GM12878 (cell line): ENCODE results near the gene MT1G. TPM values are rescaled to one million over a fixed set of nuclear protein-coding genes. Genes with fewer than 3 reads are reported as not detected.

Experiments
- ATAC-seq: fragments of 200-7000 bp; cut with Tn5 transposase; 3 replicates; pipeline ENCODE4 v1.9.1; 2020; ENCODE audit warnings: mild to moderate bottlenecking, moderate library complexity
- BruUV-seq: library from RNA; stranded (reverse); fragments of 400-500 nt; replicated peaks from 2 replicates; lab custom pipeline; 2021; lab: Mats Ljungman, UMichigan
- CTCF ChIA-PET: fragments of 300-600 bp; sonication (Branson Sonifier 250); formaldehyde crosslinking; extraction: SDS; loops from one replicate; lab custom pipeline; 2021; ENCODE audit warnings: inconsistent platforms; lab: Yijun Ruan, JAX
- POLR2A ChIA-PET: fragments of 350-600 bp; formaldehyde crosslinking; extraction: SDS; loops from one replicate; lab custom pipeline; 2021; ENCODE audit warnings: inconsistent platforms; lab: Charles Lee
- RAD21 ChIA-PET: fragments of 300-600 bp; sonication (Branson Sonifier 250); formaldehyde crosslinking; loops from one replicate; lab custom pipeline; 2023; ENCODE audit warnings: antibody characterized with exemption; ENCODE audit not compliant: unreplicated experiment; lab: Charles Lee
- SMC1A ChIA-PET: fragments of 300-600 bp; sonication (Branson Sonifier 250); formaldehyde crosslinking; loops from one replicate; lab custom pipeline; 2023; ENCODE audit not compliant: unreplicated experiment, uncharacterized antibody; lab: Charles Lee
- DNase-seq: peaks from one replicate; pipeline ENCODE4 v3.0.0-alpha.2; 2011; ENCODE audit warnings: low read depth, low spot score
- FAIRE-seq: peaks from 3 replicates; lab custom pipeline; 2011; peaks lifted over from hg19 to GRCh38; lab: Jason Lieb, UNC
- H2AFZ ChIP-seq: 2 replicates; pipeline ENCODE4 v1.6.0; 2011; ENCODE audit warnings: low read depth, low read length, control low read depth; ENCODE audit not compliant: control insufficient read depth
- H3K27ac ChIP-seq: 2 replicates; pipeline ENCODE4 v1.5.1; 2011; ENCODE audit warnings: control low read depth; ENCODE audit not compliant: control insufficient read depth, insufficient read depth
- H3K27me3 ChIP-seq, 2 experiments: replicated peaks in 1 of 2; 2 replicates each; pipeline versions ENCODE4 v1.6.0 to v1.6.1; 2011; ENCODE audit warnings: low read length in 1 of 2; ENCODE audit not compliant: control insufficient read depth in 2 of 2, insufficient read depth in 2 of 2
- H3K36me3 ChIP-seq, 2 experiments: 2 replicates each; pipeline ENCODE4 v1.5.1; 2011; ENCODE audit warnings: low read length in 1 of 2; ENCODE audit not compliant: control insufficient read depth in 2 of 2, insufficient read depth in 2 of 2
- H3K4me1 ChIP-seq: 2 replicates; pipeline ENCODE4 v1.6.1; 2011; ENCODE audit warnings: mild to moderate bottlenecking, low read length, moderate library complexity, mixed read lengths; ENCODE audit not compliant: control insufficient read depth, insufficient read depth
- H3K4me2 ChIP-seq: 2 replicates; pipeline ENCODE4 v1.6.0; 2011; ENCODE audit warnings: control low read depth; ENCODE audit not compliant: control insufficient read depth, insufficient read depth
- H3K4me3 ChIP-seq: fragments of 200-600 bp; sonication (generic); 2 replicates; pipeline ENCODE4 v1.5.1; 2016
- H3K79me2 ChIP-seq: 2 replicates; pipeline ENCODE4 v1.6.0; 2011; ENCODE audit warnings: low read length; ENCODE audit not compliant: control insufficient read depth, insufficient read depth
- H3K9ac ChIP-seq: 2 replicates; pipeline ENCODE4 v1.8.0; 2011; ENCODE audit warnings: low read length, control low read depth, mixed read lengths; ENCODE audit not compliant: control insufficient read depth, insufficient read depth
- H3K9me3 ChIP-seq: replicated peaks from 3 replicates; pipeline ENCODE4 v1.5.1; 2011; ENCODE audit warnings: mild to moderate bottlenecking, low read length; ENCODE audit not compliant: control insufficient read depth, insufficient read depth
- H4K20me1 ChIP-seq: 2 replicates; pipeline ENCODE4 v1.6.0; 2011; ENCODE audit not compliant: control insufficient read depth, insufficient read depth
- CBX3 ChIP-seq: fragments of 200-600 bp; sonication (generic); IDR thresholded peaks from 2 replicates; pipeline ENCODE4 v1.6.1; 2016; ENCODE audit warnings: low read depth, borderline replicate concordance
- DPF2 ChIP-seq: fragments of 450-650 bp; IDR thresholded peaks from 2 replicates; pipeline ENCODE4 v1.6.1; 2017; ENCODE audit warnings: mild to moderate bottlenecking
- NFYA ChIP-seq: IDR thresholded peaks from 2 replicates; pipeline ENCODE4 v1.6.1; 2011; ENCODE audit warnings: low read depth, mild to moderate bottlenecking, low read length, improper control_type of control experiment, borderline replicate concordance
- RCOR1 ChIP-seq: conservative IDR thresholded peaks from 2 replicates; pipeline ENCODE4 v1.6.1; 2012; ENCODE audit warnings: low read depth, low read length, improper control_type of control experiment
- SP1 ChIP-seq: IDR thresholded peaks from one replicate; pipeline ENCODE4 v1.6.1; 2011; ENCODE audit warnings: low read depth, low read length
- SPI1 ChIP-seq: IDR thresholded peaks from 2 replicates; pipeline ENCODE4 v1.6.1; 2011; ENCODE audit warnings: low read depth, mild to moderate bottlenecking, low read length, moderate library complexity, borderline replicate concordance; ENCODE audit not compliant: insufficient read depth
- TCF3 ChIP-seq: IDR thresholded peaks from 2 replicates; pipeline ENCODE4 v1.6.1; 2012; ENCODE audit warnings: low read depth, mild to moderate bottlenecking, low read length, borderline replicate concordance; ENCODE audit not compliant: insufficient read depth
- ZNF207 ChIP-seq: fragments of 450-650 bp; IDR thresholded peaks from 2 replicates; pipeline ENCODE4 v1.6.1; 2014; ENCODE audit warnings: antibody characterized with exemption, mild to moderate bottlenecking, borderline replicate concordance
- ZSCAN29 ChIP-seq: fragments of 450-650 bp; IDR thresholded peaks from 2 replicates; pipeline ENCODE4 v1.6.1; 2017; ENCODE audit warnings: mild to moderate bottlenecking, moderate library complexity
- WGBS: methylation state at CpG from one replicate; pipeline ENCODE4 v1.1.6; 2016; ENCODE audit warnings: low lambda C conversion rate; ENCODE audit not compliant: insufficient replicate concordance, insufficient coverage; ENCODE audit errors: missing lambda C conversion rate; 5-methylcytosine and 5-hydroxymethylcytosine counted together
- in situ Hi-C: fragments of 300-500 bp; cut with MboI; formaldehyde crosslinking; loops from 9 replicates; pipeline ENCODE4 v1.14.3; 2018; ENCODE audit warnings: mixed read lengths
- intact Hi-C: fragments of 100-400 bp; cut with micrococcal nuclease; formaldehyde crosslinking; loops from one replicate; pipeline ENCODE4 v1.14.2; 2022; ENCODE audit not compliant: unreplicated experiment
- polyA plus RNA-seq, 11 experiments: library from polyadenylated mRNA; depleted of rRNA in 4 of 11; unstranded in 6 of 11; stranded (reverse) in 5 of 11; fragments of >200 nt; fragmentation: Nextera tagmentation in 4 of 11; fragmentation: Illumina TruSeq in 1 of 11; extraction: Ambion mirVana in 4 of 11; extraction: Trizol in 1 of 11; gene quantifications; 1 replicate in 1 of 11; 2 replicates in 10 of 11; pipeline versions ENCODE4 v1.2.1 to v1.2.3, GENCODE V29; 2011 to 2016; ENCODE audit warnings: inconsistent platforms in 2 of 11, missing spikeins in 2 of 11, low read depth in 1 of 11
- total RNA-seq, 4 experiments: library from RNA; depleted of rRNA in 3 of 4; stranded (reverse); fragments of >200 nt in 3 of 4; fragmentation: Illumina TruSeq in 1 of 4; extraction: Trizol in 1 of 4; gene quantifications; 2 replicates each; pipeline versions ENCODE4 v1.2.1 to v1.2.3, GENCODE V29; 2013 to 2021
- TF ChIP-seq, protein P1 (sequence below): fragments of 450-650 bp; IDR thresholded peaks from 2 replicates; pipeline ENCODE4 v1.6.1; 2017; ENCODE audit warnings: mild to moderate bottlenecking, low read depth, inconsistent platforms; ENCODE audit not compliant: poor library complexity, severe bottlenecking
- TF ChIP-seq, protein P2 (sequence below): fragments of 450-650 bp; IDR thresholded peaks from 2 replicates; pipeline ENCODE4 v1.6.1; 2016; ENCODE audit warnings: mild to moderate bottlenecking, moderate library complexity, borderline replicate concordance
- TF ChIP-seq, protein P3 (sequence below): fragments of 450-650 bp; IDR thresholded peaks from 2 replicates; pipeline ENCODE4 v1.6.1; 2014; ENCODE audit warnings: mild to moderate bottlenecking
- TF ChIP-seq, protein P4 (sequence below), 3 experiments: IDR thresholded peaks in 2 of 3; conservative IDR thresholded peaks in 1 of 3; 2 replicates each; pipeline ENCODE4 v1.5.1; 2011; ENCODE audit warnings: low read depth in 3 of 3, low read length in 3 of 3, mild to moderate bottlenecking in 3 of 3, control low read depth in 2 of 3, moderate library complexity in 2 of 3, inconsistent platforms in 1 of 3, mixed read lengths in 1 of 3; ENCODE audit not compliant: control insufficient read depth in 2 of 3, insufficient read depth in 1 of 3; ENCODE audit errors: extremely low read depth in 1 of 3

Gene MT1G
- total and polyA plus RNA-seq, 10 of the 15 experiments (the other 5 are each of a cell fraction or from before 2014, with no cell fraction given), result 1.2 to 9.1 (median 4.6) TPM

DNA sequence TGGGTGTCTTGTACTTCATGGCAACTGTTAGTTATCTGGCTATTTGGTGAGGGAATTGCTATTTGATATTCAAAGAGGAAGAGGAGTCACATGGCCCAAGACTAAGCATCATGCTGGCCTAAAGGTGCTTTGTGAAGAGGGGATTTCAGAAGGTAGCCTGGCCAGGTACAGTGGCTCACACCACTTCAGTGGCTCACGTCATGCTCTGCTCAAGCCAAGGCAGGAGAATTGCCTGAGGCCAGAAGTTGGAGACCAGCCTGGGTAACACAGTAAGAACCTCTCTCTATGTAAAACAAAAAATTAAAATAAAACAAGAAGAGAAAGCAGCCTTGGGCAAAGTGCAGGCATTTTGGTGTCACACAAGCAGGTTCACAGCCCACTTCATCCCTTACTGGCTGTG lies 22.6 kb downstream of the MT1G start:
- CTCF ChIA-PET, result no interaction called here
- intact Hi-C loops, result no loop called here
- TF ChIP-seq CBX3 (no peak), ZSCAN29 (no peak), TCF3 (no peak), RCOR1 (no peak), DPF2 (no peak), SP1 (no peak), SPI1 (no peak), ZNF207 (no peak), NFYA (no peak)
- TF ChIP-seq, protein P1, sequence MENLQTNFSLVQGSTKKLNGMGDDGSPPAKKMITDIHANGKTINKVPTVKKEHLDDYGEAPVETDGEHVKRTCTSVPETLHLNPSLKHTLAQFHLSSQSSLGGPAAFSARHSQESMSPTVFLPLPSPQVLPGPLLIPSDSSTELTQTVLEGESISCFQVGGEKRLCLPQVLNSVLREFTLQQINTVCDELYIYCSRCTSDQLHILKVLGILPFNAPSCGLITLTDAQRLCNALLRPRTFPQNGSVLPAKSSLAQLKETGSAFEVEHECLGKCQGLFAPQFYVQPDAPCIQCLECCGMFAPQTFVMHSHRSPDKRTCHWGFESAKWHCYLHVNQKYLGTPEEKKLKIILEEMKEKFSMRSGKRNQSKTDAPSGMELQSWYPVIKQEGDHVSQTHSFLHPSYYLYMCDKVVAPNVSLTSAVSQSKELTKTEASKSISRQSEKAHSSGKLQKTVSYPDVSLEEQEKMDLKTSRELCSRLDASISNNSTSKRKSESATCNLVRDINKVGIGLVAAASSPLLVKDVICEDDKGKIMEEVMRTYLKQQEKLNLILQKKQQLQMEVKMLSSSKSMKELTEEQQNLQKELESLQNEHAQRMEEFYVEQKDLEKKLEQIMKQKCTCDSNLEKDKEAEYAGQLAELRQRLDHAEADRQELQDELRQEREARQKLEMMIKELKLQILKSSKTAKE, result no peak
- TF ChIP-seq, protein P2, sequence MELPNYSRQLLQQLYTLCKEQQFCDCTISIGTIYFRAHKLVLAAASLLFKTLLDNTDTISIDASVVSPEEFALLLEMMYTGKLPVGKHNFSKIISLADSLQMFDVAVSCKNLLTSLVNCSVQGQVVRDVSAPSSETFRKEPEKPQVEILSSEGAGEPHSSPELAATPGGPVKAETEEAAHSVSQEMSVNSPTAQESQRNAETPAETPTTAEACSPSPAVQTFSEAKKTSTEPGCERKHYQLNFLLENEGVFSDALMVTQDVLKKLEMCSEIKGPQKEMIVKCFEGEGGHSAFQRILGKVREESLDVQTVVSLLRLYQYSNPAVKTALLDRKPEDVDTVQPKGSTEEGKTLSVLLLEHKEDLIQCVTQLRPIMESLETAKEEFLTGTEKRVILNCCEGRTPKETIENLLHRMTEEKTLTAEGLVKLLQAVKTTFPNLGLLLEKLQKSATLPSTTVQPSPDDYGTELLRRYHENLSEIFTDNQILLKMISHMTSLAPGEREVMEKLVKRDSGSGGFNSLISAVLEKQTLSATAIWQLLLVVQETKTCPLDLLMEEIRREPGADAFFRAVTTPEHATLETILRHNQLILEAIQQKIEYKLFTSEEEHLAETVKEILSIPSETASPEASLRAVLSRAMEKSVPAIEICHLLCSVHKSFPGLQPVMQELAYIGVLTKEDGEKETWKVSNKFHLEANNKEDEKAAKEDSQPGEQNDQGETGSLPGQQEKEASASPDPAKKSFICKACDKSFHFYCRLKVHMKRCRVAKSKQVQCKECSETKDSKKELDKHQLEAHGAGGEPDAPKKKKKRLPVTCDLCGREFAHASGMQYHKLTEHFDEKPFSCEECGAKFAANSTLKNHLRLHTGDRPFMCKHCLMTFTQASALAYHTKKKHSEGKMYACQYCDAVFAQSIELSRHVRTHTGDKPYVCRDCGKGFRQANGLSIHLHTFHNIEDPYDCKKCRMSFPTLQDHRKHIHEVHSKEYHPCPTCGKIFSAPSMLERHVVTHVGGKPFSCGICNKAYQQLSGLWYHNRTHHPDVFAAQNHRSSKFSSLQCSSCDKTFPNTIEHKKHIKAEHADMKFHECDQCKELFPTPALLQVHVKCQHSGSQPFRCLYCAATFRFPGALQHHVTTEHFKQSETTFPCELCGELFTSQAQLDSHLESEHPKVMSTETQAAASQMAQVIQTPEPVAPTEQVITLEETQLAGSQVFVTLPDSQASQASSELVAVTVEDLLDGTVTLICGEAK, result no peak
- TF ChIP-seq, protein P3, sequence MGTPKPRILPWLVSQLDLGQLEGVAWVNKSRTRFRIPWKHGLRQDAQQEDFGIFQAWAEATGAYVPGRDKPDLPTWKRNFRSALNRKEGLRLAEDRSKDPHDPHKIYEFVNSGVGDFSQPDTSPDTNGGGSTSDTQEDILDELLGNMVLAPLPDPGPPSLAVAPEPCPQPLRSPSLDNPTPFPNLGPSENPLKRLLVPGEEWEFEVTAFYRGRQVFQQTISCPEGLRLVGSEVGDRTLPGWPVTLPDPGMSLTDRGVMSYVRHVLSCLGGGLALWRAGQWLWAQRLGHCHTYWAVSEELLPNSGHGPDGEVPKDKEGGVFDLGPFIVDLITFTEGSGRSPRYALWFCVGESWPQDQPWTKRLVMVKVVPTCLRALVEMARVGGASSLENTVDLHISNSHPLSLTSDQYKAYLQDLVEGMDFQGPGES, result no peak
- TF ChIP-seq, protein P4, sequence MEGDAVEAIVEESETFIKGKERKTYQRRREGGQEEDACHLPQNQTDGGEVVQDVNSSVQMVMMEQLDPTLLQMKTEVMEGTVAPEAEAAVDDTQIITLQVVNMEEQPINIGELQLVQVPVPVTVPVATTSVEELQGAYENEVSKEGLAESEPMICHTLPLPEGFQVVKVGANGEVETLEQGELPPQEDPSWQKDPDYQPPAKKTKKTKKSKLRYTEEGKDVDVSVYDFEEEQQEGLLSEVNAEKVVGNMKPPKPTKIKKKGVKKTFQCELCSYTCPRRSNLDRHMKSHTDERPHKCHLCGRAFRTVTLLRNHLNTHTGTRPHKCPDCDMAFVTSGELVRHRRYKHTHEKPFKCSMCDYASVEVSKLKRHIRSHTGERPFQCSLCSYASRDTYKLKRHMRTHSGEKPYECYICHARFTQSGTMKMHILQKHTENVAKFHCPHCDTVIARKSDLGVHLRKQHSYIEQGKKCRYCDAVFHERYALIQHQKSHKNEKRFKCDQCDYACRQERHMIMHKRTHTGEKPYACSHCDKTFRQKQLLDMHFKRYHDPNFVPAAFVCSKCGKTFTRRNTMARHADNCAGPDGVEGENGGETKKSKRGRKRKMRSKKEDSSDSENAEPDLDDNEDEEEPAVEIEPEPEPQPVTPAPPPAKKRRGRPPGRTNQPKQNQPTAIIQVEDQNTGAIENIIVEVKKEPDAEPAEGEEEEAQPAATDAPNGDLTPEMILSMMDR (IDR thresholded peaks at IDR 0.05 in 2 of 3, conservative IDR thresholded peaks at IDR 0.05 in 1 of 3; ENCODE audit: control insufficient read depth in 2 of 3, extremely low read depth in 1 of 3, insufficient read depth in 1 of 3, low read depth in 3 of 3, low read length in 3 of 3), result no peak

More for the DNA sequence above, 22.6 kb downstream of the MT1G start:
- SMC1A ChIA-PET, result no interaction called here
- no peak overlapping the region for H3K4me2 ChIP-seq
- no TSS peak for BruUV-seq
- RAD21 ChIA-PET, result no interaction called here
- H3K4me3 ChIP-seq, result no peak overlapping the region
- no peaks in the 10 kb centered on the region for H3K79me2 ChIP-seq
- no peaks in the 10 kb centered on the region for H3K9me3 ChIP-seq
- POLR2A ChIA-PET, result no interaction called here
- H3K4me1 ChIP-seq, result no peaks in the 10 kb centered on the region
- H3K36me3 ChIP-seq, result no peaks in the 10 kb centered on the region
- no peak for ATAC-seq
- no peaks in the 10 kb centered on the region for H4K20me1 ChIP-seq
- H3K27ac ChIP-seq, result no peak overlapping the region
- DNase-seq, result no peak
- no peak for FAIRE-seq
- H2AFZ ChIP-seq, result no peak overlapping the region
- H3K27me3 ChIP-seq, result peaks cover 5 to 25% of the 10 kb centered on the region in 2 experiments; a peak in 3 of 4 replicates
- in situ Hi-C loops, result no loop called here
- 0% methylated on average over 1 of the region's 1 CpG for WGBS
- no peak overlapping the region for H3K9ac ChIP-seq
